ENCODE results near the gene HTR5A. TPM values are rescaled to one million over a fixed set of nuclear protein-coding genes. Genes with fewer than 3 reads are reported as not detected.
"Not testable (repeated sequence)": the region's sequence is repeated elsewhere in the genome, so short reads cannot be mapped to it uniquely, and the experiment has no call there.

The HTR5A gene
- total RNA-seq (2014; rRNA removed; shearing (Covaris generic)) = not detected in 2 replicates

- H3K27me3 ChIP-seq = peaks cover 8% of the 10 kb centered on the region
- peaks cover 6% of the 10 kb centered on the region for H3K4me1 ChIP-seq
- no peaks in the 10 kb centered on the region for H3K36me3 ChIP-seq
- peak; percentile 76 to 82 for DNase-seq
- no peaks in the 10 kb centered on the region for H3K9me3 ChIP-seq (replicated peaks)
- H3K4me3 ChIP-seq = no peak within 1 kb of the TSS
- no peak within 1 kb of the TSS for H3K27ac ChIP-seq
These were observed at the start of gene HTR5A for GRCh38 chr7:155069992-155070751. Gene HTR5A (plus strand): TSS chr7:155070324. CDS start chr7:155070900, 576 bp downstream.

- no peak for DNase-seq
- no peak overlapping the region for H3K27ac ChIP-seq
- no peak overlapping the region for H3K4me3 ChIP-seq
- no peaks in the 10 kb centered on the region; the same call in 1 of the 2 replicates for H3K9me3 ChIP-seq (replicated peaks)
- H3K36me3 ChIP-seq = no peaks in the 10 kb centered on the region
- H3K4me1 ChIP-seq = no peaks in the 10 kb centered on the region; the same call in 1 of the 2 replicates
- H3K27me3 ChIP-seq = no peaks in the 10 kb centered on the region; the same call in 1 of the 2 replicates
These were observed 49.1 kb upstream of the HTR5A start for GRCh38 chr7:155020996-155021395.

GRCh38 chr7:155021699-155022145, 48.4 kb upstream of the HTR5A start:
- Histone ChIP-seq H3K27me3 (no peaks in the 10 kb centered on the region; the same call in 1 of the 2 replicates), H3K27ac (no peak overlapping the region), H3K4me1 (no peaks in the 10 kb centered on the region; the same call in 1 of the 2 replicates), H3K9me3 (replicated peaks) (no peaks in the 10 kb centered on the region; the same call in 1 of the 2 replicates), H3K4me3 (no peak overlapping the region), H3K36me3 (no peaks in the 10 kb centered on the region)
- no peak for DNase-seq

GRCh38 chr7:155027879-155028278, 42.2 kb upstream of the HTR5A start:
- no peaks in the 10 kb centered on the region for H3K4me1 ChIP-seq
- H3K36me3 ChIP-seq = no peaks in the 10 kb centered on the region
- H3K27me3 ChIP-seq = no peaks in the 10 kb centered on the region
- H3K27ac ChIP-seq = no peak overlapping the region
- no peak overlapping the region for H3K4me3 ChIP-seq
- no peaks in the 10 kb centered on the region for H3K9me3 ChIP-seq (replicated peaks)
- no peak for DNase-seq

GRCh38 chr7:155032978-155033377, 37.1 kb upstream of the HTR5A start:
- no peaks in the 10 kb centered on the region for H3K4me1 ChIP-seq
- DNase-seq = no peak

GRCh38 chr7:155034495-155034894, 35.6 kb upstream of the HTR5A start:
- not testable (repeated sequence) for H3K27me3 ChIP-seq; H3K36me3 ChIP-seq; H3K4me3 ChIP-seq; H3K27ac ChIP-seq; H3K4me1 ChIP-seq; DNase-seq; H3K9me3 ChIP-seq (replicated peaks)

More at GRCh38 chr7:155032978-155033377, 37.1 kb upstream of the HTR5A start:
- H3K4me3 ChIP-seq = no peak overlapping the region
- H3K27ac ChIP-seq = no peak overlapping the region
- H3K27me3 ChIP-seq = no peaks in the 10 kb centered on the region
- H3K9me3 ChIP-seq (replicated peaks) = no peaks in the 10 kb centered on the region
- H3K36me3 ChIP-seq = no peaks in the 10 kb centered on the region

- H3K36me3 ChIP-seq = no peaks in the 10 kb centered on the region
- no peak overlapping the region for H3K4me3 ChIP-seq
- H3K27me3 ChIP-seq = no peaks in the 10 kb centered on the region
- no peaks in the 10 kb centered on the region for H3K9me3 ChIP-seq (replicated peaks)
- no peak for DNase-seq
- H3K27ac ChIP-seq = no peak overlapping the region
- H3K4me1 ChIP-seq = no peaks in the 10 kb centered on the region
These were observed 31.8 kb upstream of the HTR5A start for GRCh38 chr7:155038335-155038734.

- Histone ChIP-seq H3K36me3 (no peaks in the 10 kb centered on the region), H3K4me1 (no peaks in the 10 kb centered on the region), H3K27me3 (no peaks in the 10 kb centered on the region), H3K4me3 (no peak overlapping the region), H3K9me3 (replicated peaks) (no peaks in the 10 kb centered on the region), H3K27ac (no peak overlapping the region)
- no peak for DNase-seq
These were observed 26.4 kb upstream of the HTR5A start for GRCh38 chr7:155043756-155044155.

- Histone ChIP-seq H3K36me3 (no peaks in the 10 kb centered on the region), H3K27me3 (peaks cover 6% of the 10 kb centered on the region; the same call in 1 of the 2 replicates), H3K4me3 (no peak overlapping the region), H3K4me1 (no peaks in the 10 kb centered on the region), H3K9me3 (replicated peaks) (no peaks in the 10 kb centered on the region), H3K27ac (no peak overlapping the region)
- DNase-seq = no peak
These were observed 22.1 kb upstream of the HTR5A start for GRCh38 chr7:155048006-155048405.

GRCh38 chr7:155051355-155051754, 18.8 kb upstream of the HTR5A start:
- DNase-seq = no peak
- no peaks in the 10 kb centered on the region for H3K4me1 ChIP-seq
- H3K36me3 ChIP-seq = no peaks in the 10 kb centered on the region
- peaks cover 6% of the 10 kb centered on the region; the same call in 1 of the 2 replicates for H3K27me3 ChIP-seq
- no peak overlapping the region for H3K27ac ChIP-seq
- H3K4me3 ChIP-seq = no peak overlapping the region
- H3K9me3 ChIP-seq (replicated peaks) = no peaks in the 10 kb centered on the region

- H3K4me3 ChIP-seq = no peak overlapping the region
- peaks cover 6% of the 10 kb centered on the region; the same call in 1 of the 2 replicates for H3K27me3 ChIP-seq
- H3K4me1 ChIP-seq = no peaks in the 10 kb centered on the region
- no peak for DNase-seq
- H3K9me3 ChIP-seq (replicated peaks) = no peaks in the 10 kb centered on the region
- no peak overlapping the region for H3K27ac ChIP-seq
- H3K36me3 ChIP-seq = no peaks in the 10 kb centered on the region
These were observed 17.1 kb upstream of the HTR5A start for GRCh38 chr7:155053002-155053401.

- no peak overlapping the region for H3K27ac ChIP-seq
- no peak for DNase-seq
These were observed 15.4 kb upstream of the HTR5A start for GRCh38 chr7:155054761-155055160.

GRCh38 chr7:155057076-155057475, 13.0 kb upstream of the HTR5A start:
- Histone ChIP-seq H3K4me3 (no peak overlapping the region), H3K27me3 (no peaks in the 10 kb centered on the region; the same call in 1 of the 2 replicates), H3K9me3 (replicated peaks) (no peaks in the 10 kb centered on the region), H3K27ac (no peak overlapping the region), H3K36me3 (no peaks in the 10 kb centered on the region), H3K4me1 (no peaks in the 10 kb centered on the region)
- peak in 1 of 2 experiments; percentile 6 for DNase-seq

More at GRCh38 chr7:155054761-155055160, 15.4 kb upstream of the HTR5A start:
- Histone ChIP-seq H3K36me3 (no peaks in the 10 kb centered on the region), H3K27me3 (peaks cover 3% of the 10 kb centered on the region; the same call in 1 of the 2 replicates), H3K9me3 (replicated peaks) (no peaks in the 10 kb centered on the region), H3K4me3 (no peak overlapping the region), H3K4me1 (no peaks in the 10 kb centered on the region)

GRCh38 chr7:155058896-155059295, 11.2 kb upstream of the HTR5A start:
- Histone ChIP-seq H3K9me3 (replicated peaks) (no peaks in the 10 kb centered on the region), H3K4me3 (no peak overlapping the region), H3K36me3 (no peaks in the 10 kb centered on the region), H3K27me3 (no peaks in the 10 kb centered on the region; the same call in 1 of the 2 replicates), H3K27ac (no peak overlapping the region), H3K4me1 (no peaks in the 10 kb centered on the region)
- no peak for DNase-seq

- no peak for DNase-seq
- H3K27ac ChIP-seq = no peak overlapping the region
- no peaks in the 10 kb centered on the region; the same call in 1 of the 2 replicates for H3K27me3 ChIP-seq
- H3K36me3 ChIP-seq = no peaks in the 10 kb centered on the region
- no peak overlapping the region for H3K4me3 ChIP-seq
- no peaks in the 10 kb centered on the region for H3K9me3 ChIP-seq (replicated peaks)
- H3K4me1 ChIP-seq = no peaks in the 10 kb centered on the region
These were observed 10.4 kb upstream of the HTR5A start for GRCh38 chr7:155059703-155060102.

Data from SJCRH30 (cell line).